H9 (cell line): Measurements from ENCODE around the gene TMEM254. TPM values are rescaled to one million over a fixed set of nuclear protein-coding genes. Genes with fewer than 3 reads are reported as not detected.

Experiments
- DNase-seq: peaks from one replicate; pipeline ENCODE4 v3.0.0-alpha.2; 2017
- H2AFZ ChIP-seq: one replicate; pipeline ENCODE4 v1.6.1; 2013; ENCODE audit warnings: mild to moderate bottlenecking, low read length, control low read depth, moderate library complexity
- H2AK5ac ChIP-seq: 2 replicates; pipeline ENCODE4 v1.6.1; 2013; ENCODE audit warnings: low read length, control low read depth, mixed read lengths; ENCODE audit not compliant: insufficient read length
- H2BK120ac ChIP-seq: one replicate; pipeline ENCODE4 v1.6.1; 2013; ENCODE audit warnings: low read depth, mild to moderate bottlenecking, low read length, control low read depth, inconsistent platforms; ENCODE audit not compliant: poor library complexity, severe bottlenecking
- H2BK12ac ChIP-seq: 2 replicates; pipeline ENCODE4 v1.6.1; 2013; ENCODE audit warnings: low read length, control low read depth, mixed read lengths, low read depth; ENCODE audit not compliant: insufficient read length
- H2BK15ac ChIP-seq: 2 replicates; pipeline ENCODE4 v1.6.1; 2013; ENCODE audit warnings: low read depth, low read length, control low read depth
- H2BK20ac ChIP-seq: one replicate; pipeline ENCODE4 v1.6.1; 2013; ENCODE audit warnings: low read depth, mild to moderate bottlenecking, low read length, control low read depth, inconsistent platforms; ENCODE audit not compliant: poor library complexity, severe bottlenecking
- H2BK5ac ChIP-seq: 2 replicates; pipeline ENCODE4 v1.6.1; 2013; ENCODE audit warnings: low read length, control low read depth, mixed read lengths; ENCODE audit not compliant: insufficient read length
- H3K14ac ChIP-seq: 2 replicates; pipeline ENCODE4 v1.6.1; 2013; ENCODE audit warnings: low read length, control low read depth; ENCODE audit not compliant: insufficient read depth
- H3K18ac ChIP-seq: 2 replicates; pipeline ENCODE4 v1.6.1; 2013; ENCODE audit warnings: low read depth, mild to moderate bottlenecking, mixed read lengths, low read length, control low read depth; ENCODE audit not compliant: insufficient read length
- H3K23ac ChIP-seq: 2 replicates; pipeline ENCODE4 v1.6.1; 2013; ENCODE audit warnings: low read length, control low read depth, mixed read lengths, low read depth; ENCODE audit not compliant: insufficient read length
- H3K23me2 ChIP-seq: 2 replicates; pipeline ENCODE4 v1.6.1; 2013; ENCODE audit warnings: low read depth, mild to moderate bottlenecking, mixed read lengths, low read length, control low read depth; ENCODE audit not compliant: insufficient read length, poor library complexity, severe bottlenecking
- H3K27ac ChIP-seq: 2 replicates; pipeline ENCODE4 v1.5.1; 2013; ENCODE audit warnings: low read length, control low read depth, mixed read lengths, low read depth; ENCODE audit not compliant: insufficient read length
- H3K27me3 ChIP-seq: 2 replicates; pipeline ENCODE4 v1.6.1; 2013; ENCODE audit warnings: low read length, control low read depth, inconsistent platforms; ENCODE audit not compliant: insufficient read depth
- H3K4ac ChIP-seq: 2 replicates; pipeline ENCODE4 v1.6.1; 2013; ENCODE audit warnings: low read depth, mild to moderate bottlenecking, control low read depth, inconsistent platforms, low read length, moderate library complexity
- H3K4me1 ChIP-seq: 2 replicates; pipeline ENCODE4 v1.6.1; 2013; ENCODE audit warnings: low read length, control low read depth, inconsistent platforms; ENCODE audit not compliant: insufficient read depth
- H3K4me2 ChIP-seq: 2 replicates; pipeline ENCODE4 v1.6.1; 2013; ENCODE audit warnings: low read length, control low read depth, mixed read lengths; ENCODE audit not compliant: insufficient read length, insufficient read depth
- H3K56ac ChIP-seq: 2 replicates; pipeline ENCODE4 v1.6.1; 2013; ENCODE audit warnings: low read depth, mild to moderate bottlenecking, mixed read lengths, low read length, control low read depth; ENCODE audit not compliant: insufficient read length
- H3K79me1 ChIP-seq: 2 replicates; pipeline ENCODE4 v1.6.1; 2013; ENCODE audit warnings: low read depth, mild to moderate bottlenecking, moderate library complexity, low read length, control low read depth, inconsistent platforms; ENCODE audit not compliant: insufficient read depth, poor library complexity, severe bottlenecking
- H3K79me2 ChIP-seq: 2 replicates; pipeline ENCODE4 v1.6.1; 2013; ENCODE audit warnings: low read length, control low read depth, inconsistent platforms; ENCODE audit not compliant: insufficient read depth
- H3K9ac ChIP-seq: 2 replicates; pipeline ENCODE4 v1.6.1; 2013; ENCODE audit warnings: low read length, control low read depth, mixed read lengths; ENCODE audit not compliant: insufficient read length; ENCODE audit errors: extremely low read depth
- H3K9me3 ChIP-seq: one replicate; pipeline ENCODE4 v1.6.1; 2013; ENCODE audit warnings: low read depth, low read length, inconsistent platforms; ENCODE audit not compliant: control insufficient read depth
- H3T11ph ChIP-seq: one replicate; pipeline ENCODE4 v1.6.1; 2013; ENCODE audit warnings: mild to moderate bottlenecking, low read length, control low read depth, inconsistent platforms
- H4K20me1 ChIP-seq: one replicate; pipeline ENCODE4 v1.6.1; 2013; ENCODE audit not compliant: control insufficient read depth, insufficient read length, insufficient read depth
- H4K5ac ChIP-seq: 2 replicates; pipeline ENCODE4 v1.6.1; 2013; ENCODE audit warnings: low read depth, mild to moderate bottlenecking, mixed read lengths, low read length, control low read depth; ENCODE audit not compliant: insufficient read length
- H4K8ac ChIP-seq: replicated peaks from 2 replicates; pipeline ENCODE4 v1.6.1; 2013; ENCODE audit warnings: low read length, control low read depth, mixed read lengths, low read depth; ENCODE audit not compliant: insufficient read length
- H4K91ac ChIP-seq: 2 replicates; pipeline ENCODE4 v1.6.1; 2013; ENCODE audit warnings: low read depth, mild to moderate bottlenecking, moderate library complexity, mixed read lengths, low read length, control low read depth; ENCODE audit not compliant: insufficient read length
- H3K27ac Mint-ChIP-seq, 3 experiments: 2 replicates in 2 of 3; 3 replicates in 1 of 3; pipeline ENCODE4 v1.8.0; 2020 to 2021; ENCODE audit warnings: mixed read lengths in 3 of 3, mild to moderate bottlenecking in 1 of 3, moderate library complexity in 1 of 3
- H3K27me3 Mint-ChIP-seq: 2 replicates; pipeline ENCODE4 v1.8.0; 2021; ENCODE audit warnings: low read depth, mild to moderate bottlenecking, moderate library complexity, mixed read lengths
- H3K36me3 Mint-ChIP-seq, 3 experiments: 2 replicates in 2 of 3; 3 replicates in 1 of 3; pipeline ENCODE4 v1.8.0; 2020 to 2021; ENCODE audit warnings: low read depth in 3 of 3, mixed read lengths in 3 of 3; ENCODE audit not compliant: insufficient read depth in 1 of 3
- H3K4me1 Mint-ChIP-seq, 2 experiments: 2 replicates each; pipeline ENCODE4 v1.8.0; 2020; ENCODE audit warnings: mixed read lengths in 2 of 2
- H3K4me3 Mint-ChIP-seq, 2 experiments: 2 replicates in 1 of 2; 3 replicates in 1 of 2; pipeline ENCODE4 v1.8.0; 2020 to 2021; ENCODE audit warnings: mild to moderate bottlenecking in 2 of 2, mixed read lengths in 2 of 2, moderate library complexity in 1 of 2
- H3K9me3 Mint-ChIP-seq, 2 experiments: 2 replicates in 1 of 2; 3 replicates in 1 of 2; pipeline ENCODE4 v1.8.0; 2020; ENCODE audit warnings: mild to moderate bottlenecking in 2 of 2, mixed read lengths in 2 of 2, moderate library complexity in 1 of 2
- CTCF ChIP-seq: fragments of 200-600 bp; sonication (generic); conservative IDR thresholded peaks from 3 replicates; pipeline ENCODE4 v1.8.0; 2021; ENCODE audit warnings: antibody characterized with exemption, mild to moderate bottlenecking
- WGBS: extraction: QIAGEN DNeasy Blood & Tissue Kit; methylation state at CpG from one replicate; pipeline ENCODE4 v1.1.7; 2013; ENCODE audit warnings: missing lambda C conversion rate, low lambda C conversion rate, mixed read lengths; ENCODE audit not compliant: insufficient read length; ENCODE audit errors: extremely low coverage; 5-methylcytosine and 5-hydroxymethylcytosine counted together
- total RNA-seq: library from RNA; stranded (reverse); gene quantifications from 2 replicates; pipeline ENCODE4 v1.2.1, GENCODE V29; 2021

TMEM254 gene
- total RNA-seq, 1 experiment from 2014 or later = 20.3 TPM

GRCh38 chr10:80041162-80041561 lies 37.3 kb upstream of the TMEM254 start:
- Histone ChIP-seq H2BK5ac (no peak overlapping the region), H3T11ph (no peak overlapping the region), H3K79me2 (no peaks in the 10 kb centered on the region), H2BK20ac (no peak overlapping the region), H2BK12ac (no peak overlapping the region), H3K23ac (no peak overlapping the region), H2AFZ (no peak overlapping the region), H3K79me1 (no peaks in the 10 kb centered on the region), H2BK120ac (no peak overlapping the region), H4K8ac (no peak overlapping the region), H4K20me1 (no peaks in the 10 kb centered on the region), H3K27me3 (no peaks in the 10 kb centered on the region), H3K27ac (no peak overlapping the region), H3K18ac (no peak overlapping the region), H2AK5ac (no peak overlapping the region), H4K5ac (no peak overlapping the region), H2BK15ac (no peak overlapping the region), H3K14ac (no peak overlapping the region), H3K4me2 (no peak overlapping the region), H3K9me3 (no peaks in the 10 kb centered on the region), H3K4ac (no peak overlapping the region), H3K23me2 (no peaks in the 10 kb centered on the region), H4K91ac (no peak overlapping the region), H3K4me1 (no peaks in the 10 kb centered on the region), H3K9ac (no peak overlapping the region), H3K56ac (no peak overlapping the region)
- Mint-ChIP-seq H3K4me1 (peaks cover 4% of the 10 kb centered on the region in 2 experiments), H3K4me3 (no peak overlapping the region), H3K27me3 (no peaks in the 10 kb centered on the region; the same call in none of the 2 replicates), H3K36me3 (no peaks in the 10 kb centered on the region), H3K9me3 (no peaks in the 10 kb centered on the region), H3K27ac (no peak overlapping the region)
- no CpG with 5 or more reads among the region's 6 CpGs for WGBS
- no peak for TF ChIP-seq CTCF
- no peak for DNase-seq
